Keratinocyte (primary cell): ENCODE data around the gene STKLD1. TPM values are rescaled to one million over a fixed set of nuclear protein-coding genes. Genes with fewer than 3 reads are reported as not detected.

Source experiments
- DNase-seq: peaks from one replicate; pipeline ENCODE4 v3.0.0-alpha.2; 2011; ENCODE audit warnings: low read depth, missing footprints, low spot score
- FAIRE-seq: peaks from 2 replicates; lab custom pipeline; 2011; peaks lifted over from hg19 to GRCh38; lab: Jason Lieb, UNC
- H2AFZ ChIP-seq: 2 replicates; pipeline ENCODE4 v1.6.0; 2012; ENCODE audit warnings: low read length, control low read depth, inconsistent platforms; ENCODE audit not compliant: control insufficient read depth
- H3K27ac ChIP-seq: 2 replicates; pipeline ENCODE4 v1.5.1; 2011; ENCODE audit warnings: low read length; ENCODE audit not compliant: control insufficient read depth, insufficient read depth
- H3K27me3 ChIP-seq: 3 replicates; pipeline ENCODE4 v1.6.0; 2011; ENCODE audit warnings: low read length; ENCODE audit not compliant: control insufficient read depth, insufficient read depth; ENCODE audit errors: extremely low read depth
- H3K36me3 ChIP-seq, 2 experiments: 2 replicates in 1 of 2; 3 replicates in 1 of 2; pipeline ENCODE4 v1.5.1; 2011; ENCODE audit warnings: low read length in 2 of 2, mild to moderate bottlenecking in 1 of 2; ENCODE audit not compliant: control insufficient read depth in 2 of 2, insufficient read depth in 2 of 2; ENCODE audit errors: extremely low read depth in 1 of 2
- H3K4me1 ChIP-seq: 3 replicates; pipeline ENCODE4 v1.5.1; 2011; ENCODE audit warnings: low read length; ENCODE audit not compliant: control insufficient read depth, insufficient read depth; ENCODE audit errors: extremely low read depth
- H3K4me2 ChIP-seq: 3 replicates; pipeline ENCODE4 v1.6.0; 2011; ENCODE audit warnings: low read depth, low read length; ENCODE audit not compliant: control insufficient read depth, insufficient read depth; ENCODE audit errors: extremely low read depth
- H3K4me3 ChIP-seq, 3 experiments: fragments of 200-600 bp in 1 of 3; sonication (generic) in 1 of 3; 2 replicates in 2 of 3; 3 replicates in 1 of 3; pipeline ENCODE4 v1.5.1; 2011 to 2016; ENCODE audit warnings: low read length in 3 of 3, mild to moderate bottlenecking in 3 of 3, control low read depth in 2 of 3, inconsistent platforms in 1 of 3, low read depth in 1 of 3, mixed read lengths in 1 of 3, mixed run types in 1 of 3, moderate library complexity in 1 of 3; ENCODE audit not compliant: control insufficient read depth in 2 of 3, insufficient read depth in 2 of 3; ENCODE audit errors: extremely low read depth in 1 of 3
- H3K79me2 ChIP-seq: 2 replicates; pipeline ENCODE4 v1.6.0; 2012; ENCODE audit warnings: low read length; ENCODE audit not compliant: control insufficient read depth, insufficient read depth
- H3K9ac ChIP-seq: 3 replicates; pipeline ENCODE4 v1.6.0; 2011; ENCODE audit warnings: low read length; ENCODE audit not compliant: control insufficient read depth, insufficient read depth; ENCODE audit errors: extremely low read depth
- H3K9me1 ChIP-seq: 3 replicates; pipeline ENCODE4 v1.6.0; 2011; ENCODE audit warnings: low read length; ENCODE audit not compliant: control insufficient read depth, insufficient read depth; ENCODE audit errors: extremely low read depth
- H3K9me3 ChIP-seq: 2 replicates; pipeline ENCODE4 v1.5.1; 2012; ENCODE audit warnings: low read depth, low read length; ENCODE audit not compliant: control insufficient read depth
- H4K20me1 ChIP-seq: 3 replicates; pipeline ENCODE4 v1.6.0; 2011; ENCODE audit warnings: low read length; ENCODE audit not compliant: control insufficient read depth, insufficient read depth; ENCODE audit errors: extremely low read depth
- EZH2 ChIP-seq: IDR thresholded peaks from one replicate; pipeline ENCODE4 v1.6.1; 2012; ENCODE audit warnings: inconsistent platforms, mild to moderate bottlenecking, low read length, moderate library complexity
- dilution Hi-C: fragments of 300-500 bp; cut with MboI; formaldehyde crosslinking; loops from one replicate; pipeline ENCODE4 v1.7.0; 2020; ENCODE audit warnings: low sequenced_read_pairs; ENCODE audit not compliant: extremely low pct_ligation_motif_present
- polyA plus RNA-seq, 5 experiments: library from polyadenylated mRNA; depleted of rRNA in 3 of 5; stranded (reverse) in 3 of 5; stranded (forward) in 1 of 5; unstranded in 1 of 5; fragments of >200 nt; gene quantifications; 1 replicate in 1 of 5; 2 replicates in 3 of 5; 3 replicates in 1 of 5; pipeline versions ENCODE4 v1.2.1 to v1.2.3, GENCODE V29; 2011 to 2012; ENCODE audit warnings: missing spikeins in 2 of 5, low read depth in 1 of 5, low replicate concordance in 1 of 5
- TF ChIP-seq, protein P1 (sequence below), 3 experiments: IDR thresholded peaks in 1 of 3; conservative IDR thresholded peaks in 1 of 3; optimal IDR thresholded peaks in 1 of 3; 2 replicates in 2 of 3; 3 replicates in 1 of 3; pipeline versions ENCODE3 to v1.5.1; 2011; ENCODE audit warnings: low read length in 3 of 3, mild to moderate bottlenecking in 3 of 3, moderate library complexity in 2 of 3, control low read depth in 1 of 3, inconsistent platforms in 1 of 3; ENCODE audit not compliant: insufficient read depth in 2 of 3; ENCODE audit errors: extremely low read depth in 1 of 3

The STKLD1 gene
- polyA plus RNA-seq, 1 donor (not counting 4 experiments of a cell fraction or from before 2014, with no cell fraction given), result 0.77 TPM

DNA sequence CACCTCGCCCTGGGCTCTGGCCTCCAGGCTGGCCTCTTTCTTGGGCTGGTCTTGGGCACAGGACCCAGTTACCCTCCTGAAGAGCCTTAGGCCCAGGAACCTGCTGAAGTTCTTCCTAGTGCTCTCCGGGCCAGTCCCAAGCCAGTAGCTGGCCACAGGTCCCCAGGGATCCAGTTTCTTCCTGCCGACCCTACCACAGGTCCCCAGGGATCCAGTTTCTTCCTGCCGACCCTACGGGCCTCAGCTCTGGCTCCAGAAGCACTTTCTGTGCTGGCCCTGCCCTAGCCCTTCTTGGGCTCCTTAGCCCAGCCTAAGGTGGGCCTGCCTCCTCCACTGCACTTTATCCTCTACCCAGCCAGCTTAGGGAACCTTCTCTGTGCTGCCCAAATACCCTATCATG, 65.4 kb downstream of the STKLD1 start:
- H3K9ac ChIP-seq, result no peak overlapping the region
- TF ChIP-seq EZH2, result no peak
- TF ChIP-seq, protein P1, sequence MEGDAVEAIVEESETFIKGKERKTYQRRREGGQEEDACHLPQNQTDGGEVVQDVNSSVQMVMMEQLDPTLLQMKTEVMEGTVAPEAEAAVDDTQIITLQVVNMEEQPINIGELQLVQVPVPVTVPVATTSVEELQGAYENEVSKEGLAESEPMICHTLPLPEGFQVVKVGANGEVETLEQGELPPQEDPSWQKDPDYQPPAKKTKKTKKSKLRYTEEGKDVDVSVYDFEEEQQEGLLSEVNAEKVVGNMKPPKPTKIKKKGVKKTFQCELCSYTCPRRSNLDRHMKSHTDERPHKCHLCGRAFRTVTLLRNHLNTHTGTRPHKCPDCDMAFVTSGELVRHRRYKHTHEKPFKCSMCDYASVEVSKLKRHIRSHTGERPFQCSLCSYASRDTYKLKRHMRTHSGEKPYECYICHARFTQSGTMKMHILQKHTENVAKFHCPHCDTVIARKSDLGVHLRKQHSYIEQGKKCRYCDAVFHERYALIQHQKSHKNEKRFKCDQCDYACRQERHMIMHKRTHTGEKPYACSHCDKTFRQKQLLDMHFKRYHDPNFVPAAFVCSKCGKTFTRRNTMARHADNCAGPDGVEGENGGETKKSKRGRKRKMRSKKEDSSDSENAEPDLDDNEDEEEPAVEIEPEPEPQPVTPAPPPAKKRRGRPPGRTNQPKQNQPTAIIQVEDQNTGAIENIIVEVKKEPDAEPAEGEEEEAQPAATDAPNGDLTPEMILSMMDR (optimal IDR thresholded peaks at IDR 0.05 in 1 of 3, IDR thresholded peaks at IDR 0.05 in 1 of 3, conservative IDR thresholded peaks at IDR 0.05 in 1 of 3; ENCODE audit: extremely low read depth in 1 of 3, insufficient read depth in 2 of 3, low read length in 3 of 3), result no peak
- H3K9me1 ChIP-seq, result no peaks in the 10 kb centered on the region
- no peak overlapping the region for H3K27ac ChIP-seq
- FAIRE-seq (no peak), DNase-seq (no peak)
- H2AFZ ChIP-seq, result no peak overlapping the region
- H3K9me3 ChIP-seq, result no peaks in the 10 kb centered on the region
- no peak overlapping the region for H3K4me2 ChIP-seq
- H4K20me1 ChIP-seq, result no peaks in the 10 kb centered on the region
- H3K79me2 ChIP-seq, result no peaks in the 10 kb centered on the region
- H3K36me3 ChIP-seq, result no peaks in the 10 kb centered on the region
- no peak overlapping the region for H3K4me3 ChIP-seq
- peaks cover 4% of the 10 kb centered on the region for H3K4me1 ChIP-seq
- peaks cover 8% of the 10 kb centered on the region for H3K27me3 ChIP-seq
- dilution Hi-C loops, result no loop called here

DNA sequence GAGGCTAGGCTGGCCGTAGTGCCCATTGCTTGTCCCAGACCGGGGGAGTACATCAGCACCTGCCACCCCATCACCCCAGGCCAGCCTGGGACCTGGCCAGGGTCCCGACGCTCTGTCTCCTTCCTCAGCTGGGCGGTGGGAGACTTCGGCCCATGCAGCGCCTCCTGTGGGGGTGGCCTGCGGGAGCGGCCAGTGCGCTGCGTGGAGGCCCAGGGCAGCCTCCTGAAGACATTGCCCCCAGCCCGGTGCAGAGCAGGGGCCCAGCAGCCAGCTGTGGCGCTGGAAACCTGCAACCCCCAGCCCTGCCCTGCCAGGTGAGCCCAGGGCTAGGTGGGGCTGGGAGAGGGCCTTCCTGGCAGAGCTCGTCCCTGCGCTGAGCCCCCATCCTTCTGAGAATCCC, 67.1 kb downstream of the STKLD1 start:
- no peak for TF ChIP-seq EZH2
- TF ChIP-seq, protein P1 (optimal IDR thresholded peaks at IDR 0.05 in 1 of 3, IDR thresholded peaks at IDR 0.05 in 1 of 3, conservative IDR thresholded peaks at IDR 0.05 in 1 of 3; ENCODE audit: extremely low read depth in 1 of 3, insufficient read depth in 2 of 3, low read length in 3 of 3), result no peak
- Histone ChIP-seq H2AFZ (no peak overlapping the region), H3K36me3 (no peaks in the 10 kb centered on the region), H3K79me2 (no peaks in the 10 kb centered on the region), H4K20me1 (no peaks in the 10 kb centered on the region), H3K27me3 (peaks cover 8% of the 10 kb centered on the region), H3K27ac (no peak overlapping the region), H3K4me2 (no peak overlapping the region), H3K9ac (no peak overlapping the region), H3K9me3 (no peaks in the 10 kb centered on the region), H3K4me3 (no peak overlapping the region), H3K9me1 (no peaks in the 10 kb centered on the region), H3K4me1 (peaks cover 4% of the 10 kb centered on the region)
- DNase-seq (no peak), FAIRE-seq (no peak)
- dilution Hi-C loops, result no loop called here
